Breast epithelium (tissue), 4 donors: Measurements from ENCODE around the gene GALNT2. TPM values are rescaled to one million over a fixed set of nuclear protein-coding genes. Genes with fewer than 3 reads are reported as not detected.

ENCODE experiments used
- DNase-seq, 2 donors: peaks; one replicate each; pipeline ENCODE4 v3.0.0-alpha.2; 2019; ENCODE audit warnings: low spot score in 2 of 2
- H3K27ac ChIP-seq, 2 donors: fragments of 200-600 bp; sonication (generic) in 1 of 2; one replicate each; pipeline ENCODE4 v1.5.1; 2016 to 2019; ENCODE audit warnings: mild to moderate bottlenecking in 1 of 2
- H3K27me3 ChIP-seq, 2 donors: fragments of 200-600 bp; sonication (generic) in 1 of 2; one replicate each; pipeline versions ENCODE4 v1.5.1 to v1.6.0; 2017 to 2019; ENCODE audit warnings: control low read depth in 1 of 2, mild to moderate bottlenecking in 1 of 2
- H3K36me3 ChIP-seq: fragments of 200-600 bp; one replicate; pipeline ENCODE4 v1.5.1; 2019
- H3K4me1 ChIP-seq, 2 donors: fragments of 200-600 bp; sonication (generic); one replicate each; pipeline ENCODE4 v1.5.1; 2016 to 2019; ENCODE audit warnings: control low read depth in 1 of 2
- H3K4me3 ChIP-seq, 3 donors: fragments of 200-600 bp; sonication (generic); 1 replicate in 2 of 3; 2 replicates in 1 of 3; pipeline ENCODE4 v1.5.1; 2016 to 2019; ENCODE audit warnings: mild to moderate bottlenecking in 3 of 3, moderate library complexity in 2 of 3
- H3K9me3 ChIP-seq, 2 donors: fragments of 200-600 bp; sonication (generic) in 1 of 2; one replicate each; pipeline ENCODE4 v1.5.1; 2016 to 2019; ENCODE audit warnings: control low read depth in 1 of 2
- CTCF ChIP-seq, 3 donors: fragments of 450-650 bp; IDR thresholded peaks; one replicate each; pipeline ENCODE4 v1.5.1; 2016 to 2017; ENCODE audit warnings: antibody characterized with exemption in 3 of 3, mild to moderate bottlenecking in 3 of 3, moderate library complexity in 3 of 3
- POLR2A ChIP-seq: fragments of 450-650 bp; IDR thresholded peaks from one replicate; pipeline ENCODE4 v1.6.1; 2016; ENCODE audit warnings: antibody characterized with exemption, mild to moderate bottlenecking, moderate library complexity
- POLR2AphosphoS5 ChIP-seq, 3 donors: sonication (generic); formaldehyde crosslinking; IDR thresholded peaks; one replicate each; pipeline ENCODE4 v1.6.1; 2017; ENCODE audit warnings: antibody characterized with exemption in 3 of 3
- intact Hi-C: fragments of 100-400 bp; cut with DNase I; formaldehyde crosslinking; loops from one replicate; pipeline ENCODE4 v1.15.1; 2023; ENCODE audit warnings: low total_unique reads
- total RNA-seq, 3 donors: library from RNA; depleted of rRNA; stranded (reverse); fragments of >200 nt; gene quantifications; one replicate each; pipeline ENCODE4 v1.1.0, GENCODE V29; 2016

GALNT2 gene
- total RNA-seq, 3 donors from 2014 or later: 27.4 to 53.0 (median 42.6) TPM

- H3K9me3 ChIP-seq: no peaks in the 10 kb centered on the region
- TF ChIP-seq POLR2A (no peak), CTCF (IDR thresholded peaks at IDR 0.05) (no peak), POLR2AphosphoS5 (IDR thresholded peaks at IDR 0.05) (no peak)
- no peaks in the 10 kb centered on the region for H3K36me3 ChIP-seq
- H3K27ac ChIP-seq: no peak overlapping the region
- no peaks in the 10 kb centered on the region for H3K27me3 ChIP-seq
- DNase-seq: no peak
- H3K4me3 ChIP-seq: no peak overlapping the region
- H3K4me1 ChIP-seq: no peaks in the 10 kb centered on the region
- intact Hi-C loops: no loop called here
These were observed 57.4 kb downstream of the GALNT2 start for GRCh38 chr1:230124186-230125128.

GRCh38 chr1:230125141-230125540, 58.1 kb downstream of the GALNT2 start:
- TF ChIP-seq CTCF (IDR thresholded peaks at IDR 0.05) (no peak), POLR2A (no peak), POLR2AphosphoS5 (IDR thresholded peaks at IDR 0.05) (no peak)
- Histone ChIP-seq H3K4me1 (no peaks in the 10 kb centered on the region), H3K9me3 (no peaks in the 10 kb centered on the region), H3K27me3 (no peaks in the 10 kb centered on the region), H3K36me3 (no peaks in the 10 kb centered on the region), H3K27ac (no peak overlapping the region), H3K4me3 (no peak overlapping the region)
- no peak for DNase-seq
- intact Hi-C loops: no loop called here

GRCh38 chr1:230125640-230126528, 58.8 kb downstream of the GALNT2 start:
- DNase-seq: no peak
- TF ChIP-seq POLR2A (no peak), POLR2AphosphoS5 (IDR thresholded peaks at IDR 0.05) (no peak), CTCF (IDR thresholded peaks at IDR 0.05) (no peak)
- H3K27ac ChIP-seq: no peak overlapping the region
- no peaks in the 10 kb centered on the region for H3K27me3 ChIP-seq
- no peaks in the 10 kb centered on the region for H3K36me3 ChIP-seq
- no peaks in the 10 kb centered on the region for H3K4me1 ChIP-seq
- H3K9me3 ChIP-seq: no peaks in the 10 kb centered on the region
- intact Hi-C loops: no loop called here
- no peak overlapping the region for H3K4me3 ChIP-seq

- no peak for DNase-seq
- H3K36me3 ChIP-seq: no peaks in the 10 kb centered on the region
- no peaks in the 10 kb centered on the region for H3K4me1 ChIP-seq
- no peak overlapping the region for H3K27ac ChIP-seq
- intact Hi-C loops: no loop called here
- TF ChIP-seq POLR2A (no peak), CTCF (IDR thresholded peaks at IDR 0.05) (no peak), POLR2AphosphoS5 (IDR thresholded peaks at IDR 0.05) (no peak)
- no peaks in the 10 kb centered on the region for H3K27me3 ChIP-seq
- H3K4me3 ChIP-seq: no peak overlapping the region
- H3K9me3 ChIP-seq: no peaks in the 10 kb centered on the region
These were observed 59.6 kb downstream of the GALNT2 start for GRCh38 chr1:230126529-230127104.
